WTC11 (cell line): ENCODE data around the gene RPRD1A.

Source experiments
- CBFB ChIP-seq: sonication (generic); formaldehyde crosslinking; IDR thresholded peaks from 2 replicates; pipeline ENCODE4 v1.8.1; 2022; ENCODE audit warnings: mild to moderate bottlenecking, low read depth, missing genetic modification reagents
- E2F1 ChIP-seq: sonication (generic); formaldehyde crosslinking; IDR thresholded peaks from 2 replicates; pipeline ENCODE4 v1.8.0; 2022; ENCODE audit warnings: mild to moderate bottlenecking, missing genetic modification reagents
- ELF4 ChIP-seq: sonication (generic); formaldehyde crosslinking; IDR thresholded peaks from 2 replicates; pipeline ENCODE4 v1.8.1; 2022; ENCODE audit warnings: low read depth, mild to moderate bottlenecking, moderate library complexity, missing genetic modification reagents
- MAX ChIP-seq: sonication (generic); formaldehyde crosslinking; IDR thresholded peaks from 2 replicates; pipeline ENCODE4 v1.8.0; 2022; ENCODE audit warnings: mild to moderate bottlenecking, missing genetic modification reagents
- SP1 ChIP-seq: sonication (generic); formaldehyde crosslinking; conservative IDR thresholded peaks from 2 replicates; pipeline ENCODE4 v1.8.1; 2022; ENCODE audit warnings: missing genetic modification reagents
- ZNF281 ChIP-seq: sonication (generic); formaldehyde crosslinking; IDR thresholded peaks from 2 replicates; pipeline ENCODE4 v1.8.0; 2023; ENCODE audit warnings: mild to moderate bottlenecking, missing genetic modification reagents
- ZNF671 ChIP-seq: fragments of 250-450 bp; sonication (Bioruptor Pico); IDR thresholded peaks from 2 replicates; pipeline ENCODE4 v1.8.0; 2021; ENCODE audit warnings: mild to moderate bottlenecking
- TF ChIP-seq, protein P1 (sequence below): fragments of 200-600 bp; IDR thresholded peaks from 2 replicates; pipeline ENCODE4 v1.8.0; 2022; ENCODE audit warnings: antibody characterized with exemption
- TF ChIP-seq, protein P2 (sequence below): sonication (generic); formaldehyde crosslinking; IDR thresholded peaks from 2 replicates; pipeline ENCODE4 v1.8.1; 2023; ENCODE audit warnings: mild to moderate bottlenecking, missing genetic modification reagents, borderline replicate concordance
- TF ChIP-seq, protein P3 (sequence below): sonication (generic); formaldehyde crosslinking; IDR thresholded peaks from 2 replicates; pipeline ENCODE4 v1.8.1; 2023; ENCODE audit warnings: mild to moderate bottlenecking, missing genetic modification reagents, moderate library complexity
- TF ChIP-seq, protein P4 (sequence below): sonication (generic); formaldehyde crosslinking; IDR thresholded peaks from 2 replicates; pipeline ENCODE4 v1.8.0; 2022; ENCODE audit warnings: mild to moderate bottlenecking, missing genetic modification reagents

DNA sequence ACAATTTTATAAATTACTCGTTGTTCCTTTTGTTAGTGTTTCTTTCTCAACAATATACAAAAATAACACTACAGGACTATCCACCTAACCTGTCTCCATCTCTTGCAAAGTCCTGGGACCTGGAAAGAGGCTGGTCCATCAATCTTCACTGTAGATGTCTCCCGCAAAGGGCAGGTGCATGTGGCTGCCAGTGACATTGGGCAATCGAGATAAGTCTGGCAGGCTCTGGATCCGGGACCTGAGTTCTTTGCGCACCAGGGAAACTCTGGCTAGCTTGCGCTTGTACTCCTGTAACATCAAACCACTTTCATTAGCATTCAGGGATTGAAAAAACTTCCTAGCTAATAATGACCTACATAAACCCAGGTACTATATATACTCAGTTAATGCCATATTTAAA, 74.3 kb downstream of the RPRD1A start:
- TF ChIP-seq, protein P1, sequence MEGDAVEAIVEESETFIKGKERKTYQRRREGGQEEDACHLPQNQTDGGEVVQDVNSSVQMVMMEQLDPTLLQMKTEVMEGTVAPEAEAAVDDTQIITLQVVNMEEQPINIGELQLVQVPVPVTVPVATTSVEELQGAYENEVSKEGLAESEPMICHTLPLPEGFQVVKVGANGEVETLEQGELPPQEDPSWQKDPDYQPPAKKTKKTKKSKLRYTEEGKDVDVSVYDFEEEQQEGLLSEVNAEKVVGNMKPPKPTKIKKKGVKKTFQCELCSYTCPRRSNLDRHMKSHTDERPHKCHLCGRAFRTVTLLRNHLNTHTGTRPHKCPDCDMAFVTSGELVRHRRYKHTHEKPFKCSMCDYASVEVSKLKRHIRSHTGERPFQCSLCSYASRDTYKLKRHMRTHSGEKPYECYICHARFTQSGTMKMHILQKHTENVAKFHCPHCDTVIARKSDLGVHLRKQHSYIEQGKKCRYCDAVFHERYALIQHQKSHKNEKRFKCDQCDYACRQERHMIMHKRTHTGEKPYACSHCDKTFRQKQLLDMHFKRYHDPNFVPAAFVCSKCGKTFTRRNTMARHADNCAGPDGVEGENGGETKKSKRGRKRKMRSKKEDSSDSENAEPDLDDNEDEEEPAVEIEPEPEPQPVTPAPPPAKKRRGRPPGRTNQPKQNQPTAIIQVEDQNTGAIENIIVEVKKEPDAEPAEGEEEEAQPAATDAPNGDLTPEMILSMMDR = no peak
- TF ChIP-seq, protein P2, sequence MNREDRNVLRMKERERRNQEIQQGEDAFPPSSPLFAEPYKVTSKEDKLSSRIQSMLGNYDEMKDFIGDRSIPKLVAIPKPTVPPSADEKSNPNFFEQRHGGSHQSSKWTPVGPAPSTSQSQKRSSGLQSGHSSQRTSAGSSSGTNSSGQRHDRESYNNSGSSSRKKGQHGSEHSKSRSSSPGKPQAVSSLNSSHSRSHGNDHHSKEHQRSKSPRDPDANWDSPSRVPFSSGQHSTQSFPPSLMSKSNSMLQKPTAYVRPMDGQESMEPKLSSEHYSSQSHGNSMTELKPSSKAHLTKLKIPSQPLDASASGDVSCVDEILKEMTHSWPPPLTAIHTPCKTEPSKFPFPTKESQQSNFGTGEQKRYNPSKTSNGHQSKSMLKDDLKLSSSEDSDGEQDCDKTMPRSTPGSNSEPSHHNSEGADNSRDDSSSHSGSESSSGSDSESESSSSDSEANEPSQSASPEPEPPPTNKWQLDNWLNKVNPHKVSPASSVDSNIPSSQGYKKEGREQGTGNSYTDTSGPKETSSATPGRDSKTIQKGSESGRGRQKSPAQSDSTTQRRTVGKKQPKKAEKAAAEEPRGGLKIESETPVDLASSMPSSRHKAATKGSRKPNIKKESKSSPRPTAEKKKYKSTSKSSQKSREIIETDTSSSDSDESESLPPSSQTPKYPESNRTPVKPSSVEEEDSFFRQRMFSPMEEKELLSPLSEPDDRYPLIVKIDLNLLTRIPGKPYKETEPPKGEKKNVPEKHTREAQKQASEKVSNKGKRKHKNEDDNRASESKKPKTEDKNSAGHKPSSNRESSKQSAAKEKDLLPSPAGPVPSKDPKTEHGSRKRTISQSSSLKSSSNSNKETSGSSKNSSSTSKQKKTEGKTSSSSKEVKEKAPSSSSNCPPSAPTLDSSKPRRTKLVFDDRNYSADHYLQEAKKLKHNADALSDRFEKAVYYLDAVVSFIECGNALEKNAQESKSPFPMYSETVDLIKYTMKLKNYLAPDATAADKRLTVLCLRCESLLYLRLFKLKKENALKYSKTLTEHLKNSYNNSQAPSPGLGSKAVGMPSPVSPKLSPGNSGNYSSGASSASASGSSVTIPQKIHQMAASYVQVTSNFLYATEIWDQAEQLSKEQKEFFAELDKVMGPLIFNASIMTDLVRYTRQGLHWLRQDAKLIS = no peak
- TF ChIP-seq SP1 = no peak
- TF ChIP-seq, protein P3, sequence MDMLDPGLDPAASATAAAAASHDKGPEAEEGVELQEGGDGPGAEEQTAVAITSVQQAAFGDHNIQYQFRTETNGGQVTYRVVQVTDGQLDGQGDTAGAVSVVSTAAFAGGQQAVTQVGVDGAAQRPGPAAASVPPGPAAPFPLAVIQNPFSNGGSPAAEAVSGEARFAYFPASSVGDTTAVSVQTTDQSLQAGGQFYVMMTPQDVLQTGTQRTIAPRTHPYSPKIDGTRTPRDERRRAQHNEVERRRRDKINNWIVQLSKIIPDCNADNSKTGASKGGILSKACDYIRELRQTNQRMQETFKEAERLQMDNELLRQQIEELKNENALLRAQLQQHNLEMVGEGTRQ = no peak
- no peak for TF ChIP-seq CBFB (CRISPR knock-in tag)
- TF ChIP-seq, protein P4, sequence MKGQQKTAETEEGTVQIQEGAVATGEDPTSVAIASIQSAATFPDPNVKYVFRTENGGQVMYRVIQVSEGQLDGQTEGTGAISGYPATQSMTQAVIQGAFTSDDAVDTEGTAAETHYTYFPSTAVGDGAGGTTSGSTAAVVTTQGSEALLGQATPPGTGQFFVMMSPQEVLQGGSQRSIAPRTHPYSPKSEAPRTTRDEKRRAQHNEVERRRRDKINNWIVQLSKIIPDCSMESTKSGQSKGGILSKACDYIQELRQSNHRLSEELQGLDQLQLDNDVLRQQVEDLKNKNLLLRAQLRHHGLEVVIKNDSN (CRISPR knock-in tag) = no peak
- TF ChIP-seq MAX (CRISPR knock-in tag) = no peak
- no peak for TF ChIP-seq ELF4
- no peak for TF ChIP-seq ZNF281 (CRISPR knock-in tag)
- no peak for TF ChIP-seq E2F1 (CRISPR knock-in tag)
- TF ChIP-seq ZNF671 = no peak
